ENCODE results near the gene POLE.

GRCh38 chr12:132584429-132584828 lies 102.7 kb downstream of the POLE start:
- no peak for TF ChIP-seq EZH2phosphoT487 (IDR thresholded peaks at IDR 0.05; ENCODE audit: insufficient read depth, low read depth)
- no peak for TF ChIP-seq EZH2 (IDR thresholded peaks at IDR 0.05; ENCODE audit: insufficient read depth, poor library complexity, severe bottlenecking)
